Effector CD8-positive, alpha-beta T cell (primary cell): ENCODE results near the gene PARP4.
"Not testable (repeated sequence)": the region's sequence is repeated elsewhere in the genome, so short reads cannot be mapped to it uniquely, and the experiment has no call there.

Experiments
- DNase-seq: peaks from one replicate; lab custom pipeline; 2025; lab: John Stamatoyannopoulos, UW

PARP4 gene

DNA sequence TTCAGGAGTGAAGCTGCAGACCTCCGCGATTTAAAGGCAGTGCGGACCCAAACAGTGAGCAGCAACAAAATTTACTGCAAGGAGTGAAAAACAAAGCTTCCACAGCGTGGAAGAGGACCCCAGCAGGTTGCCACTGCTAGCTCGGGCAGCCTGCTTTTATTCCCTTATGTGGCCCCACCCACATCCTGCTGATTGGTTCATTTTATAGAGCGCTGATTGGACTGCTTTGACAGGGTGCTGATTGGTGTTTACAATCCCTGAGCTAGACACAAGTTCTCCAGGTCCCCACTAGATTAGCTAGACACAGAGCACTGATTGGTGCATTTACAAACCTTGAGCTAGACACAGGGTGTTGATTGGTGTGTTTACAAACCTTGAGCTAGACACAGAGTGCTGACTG is 6.3 kb downstream of the PARP4 start:
- DNase-seq: not testable (repeated sequence)

DNA sequence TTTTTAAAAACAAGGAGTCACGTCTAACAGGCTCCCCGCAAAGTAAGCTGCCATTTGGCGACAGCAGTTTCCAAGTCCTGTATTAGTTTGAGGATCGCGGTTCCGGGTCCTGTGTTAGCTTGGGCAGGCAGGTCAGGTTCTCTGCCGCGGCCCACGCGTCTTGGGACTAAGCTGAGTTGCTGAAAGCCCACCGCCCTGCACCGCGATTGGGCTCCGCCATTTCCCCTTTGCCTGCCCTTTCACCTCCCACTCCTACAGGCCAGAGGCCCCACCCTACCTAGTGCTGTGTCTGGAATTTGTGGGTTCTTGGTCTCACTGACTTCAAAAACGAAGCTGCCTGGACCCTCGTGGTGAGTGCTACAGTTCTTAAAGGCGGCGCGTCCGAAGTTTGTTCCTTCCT is 6.8 kb downstream of the PARP4 start:
- DNase-seq: no peak

GRCh38 chr13:24505256-24505655 is 7.3 kb downstream of the PARP4 start:
- DNase-seq: no peak

DNA sequence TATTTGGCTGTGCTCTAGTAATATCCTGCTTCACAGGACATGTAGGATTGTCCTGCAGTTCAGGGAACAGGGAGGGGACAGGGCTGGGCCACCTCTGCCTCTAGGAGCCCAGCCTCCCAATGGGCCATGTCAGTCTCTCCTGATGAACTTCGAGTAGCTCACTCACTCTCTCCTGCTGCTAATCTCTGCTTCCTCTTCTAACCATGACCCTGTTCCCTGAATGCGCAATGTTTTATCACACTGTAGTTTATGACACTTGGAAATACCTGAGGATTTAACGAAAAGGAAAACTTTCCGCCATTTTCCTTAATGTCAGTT is 9.2 kb downstream of the PARP4 start:
- no peak for DNase-seq

- DNase-seq: no peak
Measured at GRCh38 chr13:24502533-24503378, 9.8 kb downstream of the PARP4 start.

DNA sequence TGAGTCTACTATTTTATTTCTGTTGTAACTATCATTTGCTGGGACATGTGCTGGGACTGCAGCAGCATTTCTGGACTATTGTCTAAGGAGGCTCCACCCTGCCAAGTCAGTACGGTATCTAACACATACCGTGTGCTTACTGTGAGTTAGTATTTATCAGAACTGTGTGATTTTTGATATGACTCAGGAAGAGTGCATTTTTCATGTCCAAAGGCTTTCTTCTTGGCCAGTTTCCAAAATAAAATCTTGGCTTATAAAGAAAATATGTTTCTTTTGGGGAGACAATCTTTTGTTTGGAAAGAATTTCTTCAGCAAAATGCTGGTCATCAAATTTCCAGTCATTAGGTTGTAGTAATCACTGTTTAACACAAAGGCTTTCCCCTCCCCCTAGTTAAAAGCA is 11.6 kb downstream of the PARP4 start:
- DNase-seq: no peak

DNA sequence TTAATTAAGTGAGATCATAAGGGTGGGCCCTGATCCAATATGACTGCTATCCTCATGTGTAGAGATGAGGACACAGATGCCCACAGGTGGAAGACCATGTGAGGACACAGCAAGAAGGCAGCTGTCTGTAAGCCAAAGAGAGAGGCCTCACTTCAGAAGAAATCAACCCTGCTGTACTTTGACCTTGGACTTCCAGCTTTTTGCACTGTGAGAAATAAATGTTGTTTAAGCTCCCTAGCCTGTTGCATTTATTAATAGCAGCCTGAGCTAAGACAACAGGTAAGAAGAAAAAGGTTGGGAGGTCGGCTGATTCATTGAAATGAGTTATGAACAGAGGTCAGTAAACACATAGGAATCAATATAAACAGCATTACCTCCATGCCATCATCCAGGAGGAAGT is 14.8 kb downstream of the PARP4 start:
- DNase-seq: no peak

DNA sequence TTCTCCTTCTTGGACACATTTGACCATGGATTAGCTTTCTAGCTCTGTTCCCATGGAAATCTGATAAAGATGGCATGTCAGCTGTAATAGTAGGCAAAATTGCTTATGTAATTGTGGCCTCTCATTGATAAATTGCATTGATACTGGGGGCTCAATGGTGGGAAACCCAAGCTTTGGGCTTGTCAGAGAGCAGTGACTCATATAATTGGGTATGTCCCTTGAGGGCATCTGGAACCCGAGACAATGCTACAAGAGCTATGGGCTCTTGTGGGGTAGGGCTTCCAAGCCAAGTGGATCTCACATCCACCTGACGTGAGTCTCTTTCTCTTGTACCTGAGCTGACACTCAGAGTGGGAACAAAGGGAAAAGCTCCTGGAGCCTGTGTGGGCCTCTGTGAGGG is 16.3 kb downstream of the PARP4 start:
- DNase-seq: not testable (repeated sequence)

DNA sequence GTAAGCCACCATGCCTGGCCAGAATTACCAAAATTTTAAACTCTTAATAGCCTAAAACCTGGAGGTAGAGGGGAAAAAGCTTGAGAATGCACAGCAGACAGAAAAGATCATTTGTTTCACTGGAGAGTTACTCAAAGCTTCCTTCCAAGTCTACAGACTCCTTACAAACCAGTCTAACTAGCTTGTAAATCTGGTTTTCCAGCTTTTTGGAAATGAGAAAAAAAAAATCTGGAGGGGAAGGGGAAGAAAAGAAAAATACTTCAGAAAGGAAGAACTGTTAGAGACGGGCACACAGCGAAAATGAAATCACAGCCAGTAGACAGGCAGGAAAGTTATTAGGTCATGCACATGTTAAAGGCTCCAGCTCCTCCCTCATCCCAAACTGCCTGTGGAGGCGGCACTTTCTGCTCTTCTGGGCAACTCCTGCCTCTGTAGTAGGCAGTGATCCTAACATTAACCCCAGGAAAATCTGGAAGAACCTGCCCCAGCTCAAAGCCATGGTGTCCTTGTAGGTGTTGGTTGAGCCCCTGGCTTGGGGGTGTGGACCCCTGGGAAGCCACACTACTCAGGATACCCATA is 17.3 kb downstream of the PARP4 start:
- DNase-seq: no peak

- no peak for DNase-seq
Measured at GRCh38 chr13:24493356-24493755, 19.2 kb downstream of the PARP4 start.

GRCh38 chr13:24491845-24492244 is 20.7 kb downstream of the PARP4 start:
- no peak for DNase-seq

DNA sequence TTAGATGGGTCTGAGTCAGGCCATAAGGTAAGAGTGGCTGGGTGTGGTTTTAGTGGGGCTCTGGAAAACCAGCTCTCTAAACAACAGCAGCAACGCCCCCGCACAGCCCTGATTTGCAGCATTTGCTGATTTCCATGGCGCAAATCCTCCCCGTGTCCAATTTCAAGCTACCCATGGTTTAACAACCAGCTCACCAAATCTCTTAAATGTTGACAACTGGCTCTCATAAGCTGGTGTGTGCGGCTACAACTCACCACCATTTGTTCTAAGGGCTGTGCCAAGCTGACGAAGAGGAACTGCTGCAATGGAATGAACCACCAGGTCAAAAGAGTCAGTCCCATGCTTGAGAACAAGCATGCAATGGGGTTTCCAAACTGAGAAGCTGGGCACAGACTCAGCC is 22.9 kb downstream of the PARP4 start:
- no peak for DNase-seq

GRCh38 chr13:24488092-24488491 is 24.5 kb downstream of the PARP4 start:
- not testable (repeated sequence) for DNase-seq

DNA sequence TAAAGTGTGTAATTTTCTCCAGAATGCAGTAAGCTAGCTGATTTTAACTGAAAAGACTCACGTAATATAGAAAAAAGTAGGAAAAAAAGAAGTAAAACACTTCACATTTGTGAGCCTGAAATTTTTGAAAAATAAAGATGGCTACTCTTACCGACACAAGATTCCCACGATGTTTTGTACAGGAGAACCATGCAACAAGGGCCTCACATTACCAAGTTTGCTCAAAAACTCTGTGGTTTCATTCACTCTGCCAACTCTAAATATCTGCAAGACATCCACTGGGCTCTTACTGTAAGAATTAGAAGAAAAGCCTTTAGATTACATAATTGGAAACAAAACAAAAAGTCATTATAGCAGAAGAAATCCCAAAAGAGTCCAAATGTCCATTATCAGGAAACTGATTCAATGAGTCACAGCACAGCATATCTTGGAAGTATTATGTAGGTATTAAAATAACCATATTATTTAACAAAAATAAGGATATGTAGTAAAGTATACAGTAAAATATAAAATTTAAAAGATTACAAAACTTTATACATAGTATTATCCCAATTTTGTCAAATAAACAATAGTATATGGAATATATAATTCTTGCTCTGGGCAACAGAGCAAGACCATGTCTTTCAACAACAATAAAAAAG is 26.4 kb downstream of the PARP4 start:
- not testable (repeated sequence) for DNase-seq

GRCh38 chr13:24473686-24474085 is 38.9 kb downstream of the PARP4 start:
- DNase-seq: no peak

DNA sequence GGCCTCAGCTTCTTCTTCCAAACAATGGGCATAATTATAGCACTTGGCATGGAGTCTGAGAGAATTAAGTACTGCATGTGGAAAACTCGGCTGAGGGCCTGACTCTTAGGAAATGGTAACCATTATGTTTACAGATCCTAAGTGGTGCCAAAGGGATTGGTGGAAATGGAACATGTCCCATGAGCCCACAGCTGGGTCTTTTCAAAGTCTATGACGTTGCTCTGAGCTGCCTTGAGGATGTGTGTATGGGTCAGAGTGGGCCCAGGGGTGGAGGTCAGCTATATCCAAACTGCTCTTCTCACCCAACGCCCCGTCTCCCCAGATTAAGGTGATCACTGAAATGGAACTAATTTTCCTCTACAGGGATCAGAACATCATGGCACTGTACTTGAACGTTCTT is 40.4 kb downstream of the PARP4 start:
- not testable (repeated sequence) for DNase-seq

- DNase-seq: no peak
Measured at GRCh38 chr13:24463078-24463477, 49.5 kb downstream of the PARP4 start.

- no peak for DNase-seq
Measured at GRCh38 chr13:24460256-24460655, 52.3 kb downstream of the PARP4 start.

- DNase-seq: no peak
Measured at GRCh38 chr13:24459726-24460125, 52.9 kb downstream of the PARP4 start.

- DNase-seq: no peak
Measured at GRCh38 chr13:24459234-24459633, 53.3 kb downstream of the PARP4 start.

DNA sequence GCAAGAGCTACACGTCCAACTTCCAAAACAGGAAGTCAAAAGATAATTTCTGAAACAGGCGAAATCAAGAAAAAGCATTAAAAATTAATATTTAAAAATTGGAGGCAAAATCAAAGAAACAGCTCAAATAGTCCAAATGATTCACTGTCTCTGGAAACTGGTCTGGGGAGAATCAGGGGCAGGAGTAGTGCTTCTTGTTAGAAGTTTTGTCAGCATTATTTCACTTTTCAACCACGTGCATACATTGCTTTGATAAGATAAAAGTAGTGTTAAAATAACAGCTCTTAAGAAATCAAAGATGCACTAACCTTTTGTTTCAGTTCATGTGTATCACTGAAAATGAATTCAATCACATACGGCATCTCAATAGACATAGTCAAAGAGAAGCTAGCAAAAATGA is 53.8 kb downstream of the PARP4 start:
- DNase-seq: no peak

DNA sequence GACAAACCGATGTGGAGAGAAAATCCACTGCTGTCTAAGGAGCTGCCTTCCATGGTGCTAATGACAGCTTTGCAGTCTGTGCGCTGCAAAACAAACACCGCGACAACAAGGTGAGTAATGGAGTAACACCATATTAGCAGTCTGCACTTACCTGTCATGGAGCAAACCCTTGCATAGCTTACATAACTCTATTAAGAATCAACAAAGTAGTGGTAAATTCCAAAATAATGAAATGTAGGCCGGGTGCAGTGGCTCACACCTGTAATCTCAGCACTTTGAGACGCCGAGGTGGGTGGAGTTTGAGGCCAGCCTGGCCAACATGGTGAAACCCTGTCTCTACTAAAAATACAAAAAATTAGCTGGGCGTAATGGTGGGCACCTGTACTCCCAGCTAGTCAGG is 56.2 kb downstream of the PARP4 start:
- DNase-seq: no peak

DNA sequence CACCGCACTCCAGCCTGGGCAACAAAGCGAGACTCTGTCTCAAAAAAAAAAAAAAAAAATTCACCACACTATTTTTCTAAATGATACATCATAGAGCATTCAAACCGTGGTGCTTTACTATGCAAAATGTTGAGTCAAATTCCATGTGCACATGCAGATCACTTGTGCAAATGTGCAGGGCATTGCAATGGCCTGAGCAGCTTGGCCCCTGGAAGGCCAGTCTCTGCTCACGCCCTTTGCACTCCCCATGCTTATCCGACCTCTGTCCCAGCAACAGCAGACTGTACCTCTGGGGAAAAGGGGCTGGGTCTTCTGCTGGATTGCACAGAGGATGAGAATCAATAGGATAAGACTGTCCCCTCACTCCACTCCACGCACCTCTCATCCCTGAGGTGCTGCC is 58.5 kb downstream of the PARP4 start:
- DNase-seq: no peak
